GM10266 (cell line): ENCODE measurements around the gene TPSD1.

ENCODE experiments used
- DNase-seq: peaks from one replicate; pipeline ENCODE4 v3.0.0; 2012; ENCODE audit errors: extremely low spot score
- TF ChIP-seq, protein P1 (sequence below): IDR thresholded peaks from 2 replicates; pipeline ENCODE4 v1.5.1; 2012; ENCODE audit warnings: mild to moderate bottlenecking, low read depth; ENCODE audit not compliant: control insufficient read depth, insufficient read depth; ENCODE audit errors: missing control alignments

The TPSD1 gene

DNA sequence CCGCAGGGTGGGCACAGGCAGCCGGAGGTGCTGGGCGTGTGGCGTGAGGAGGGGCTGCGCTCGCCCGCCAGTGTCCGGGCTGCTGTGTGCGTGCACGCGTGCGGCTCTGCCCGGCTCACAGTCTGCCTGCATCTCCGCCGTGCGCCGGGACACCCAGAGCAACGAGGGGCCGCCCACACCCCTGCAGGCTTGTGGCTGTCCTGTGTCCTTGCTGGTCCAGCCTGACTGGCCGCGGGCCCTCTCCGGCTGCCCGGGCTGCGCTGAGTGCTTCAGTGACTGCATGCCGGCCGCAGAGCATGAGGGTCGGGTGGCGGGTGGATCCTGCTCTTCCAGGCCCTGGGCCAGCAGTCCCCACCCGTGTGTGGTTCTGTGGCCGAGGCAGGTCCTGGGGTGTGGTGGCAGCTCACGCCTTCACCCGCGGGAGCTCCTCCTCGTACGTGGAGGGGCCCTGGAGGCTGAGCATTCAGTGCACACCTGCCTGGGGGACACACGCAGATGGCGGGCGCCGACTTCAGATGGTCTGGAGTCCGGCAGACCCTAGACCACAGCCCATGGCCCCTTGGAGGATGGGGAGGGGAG lies 43.2 kb upstream of the TPSD1 start:
- TF ChIP-seq, protein P1, sequence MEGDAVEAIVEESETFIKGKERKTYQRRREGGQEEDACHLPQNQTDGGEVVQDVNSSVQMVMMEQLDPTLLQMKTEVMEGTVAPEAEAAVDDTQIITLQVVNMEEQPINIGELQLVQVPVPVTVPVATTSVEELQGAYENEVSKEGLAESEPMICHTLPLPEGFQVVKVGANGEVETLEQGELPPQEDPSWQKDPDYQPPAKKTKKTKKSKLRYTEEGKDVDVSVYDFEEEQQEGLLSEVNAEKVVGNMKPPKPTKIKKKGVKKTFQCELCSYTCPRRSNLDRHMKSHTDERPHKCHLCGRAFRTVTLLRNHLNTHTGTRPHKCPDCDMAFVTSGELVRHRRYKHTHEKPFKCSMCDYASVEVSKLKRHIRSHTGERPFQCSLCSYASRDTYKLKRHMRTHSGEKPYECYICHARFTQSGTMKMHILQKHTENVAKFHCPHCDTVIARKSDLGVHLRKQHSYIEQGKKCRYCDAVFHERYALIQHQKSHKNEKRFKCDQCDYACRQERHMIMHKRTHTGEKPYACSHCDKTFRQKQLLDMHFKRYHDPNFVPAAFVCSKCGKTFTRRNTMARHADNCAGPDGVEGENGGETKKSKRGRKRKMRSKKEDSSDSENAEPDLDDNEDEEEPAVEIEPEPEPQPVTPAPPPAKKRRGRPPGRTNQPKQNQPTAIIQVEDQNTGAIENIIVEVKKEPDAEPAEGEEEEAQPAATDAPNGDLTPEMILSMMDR: no peak
- DNase-seq: no peak

DNA sequence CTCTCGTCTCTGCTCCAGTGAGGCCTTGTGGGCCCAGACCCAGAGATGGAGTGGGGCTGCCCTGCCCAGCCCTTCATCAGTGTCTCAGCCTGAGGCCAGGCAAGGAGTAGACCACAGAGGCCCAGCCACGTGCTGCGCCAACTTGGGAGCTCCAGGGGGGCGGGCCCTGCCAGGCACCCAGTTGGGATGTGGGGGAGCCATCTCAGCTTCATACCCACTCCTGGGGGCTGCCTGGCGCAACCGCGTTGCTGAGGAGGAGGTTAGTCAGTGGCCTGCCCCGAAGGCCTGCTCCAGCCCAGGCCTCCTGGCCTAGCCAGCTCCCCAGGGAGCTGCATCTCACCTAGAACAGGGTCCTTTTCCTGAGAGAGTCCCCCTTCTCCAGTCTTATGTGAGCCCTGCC lies 42.6 kb upstream of the TPSD1 start:
- no peak for DNase-seq
- TF ChIP-seq, protein P1: no peak

DNA sequence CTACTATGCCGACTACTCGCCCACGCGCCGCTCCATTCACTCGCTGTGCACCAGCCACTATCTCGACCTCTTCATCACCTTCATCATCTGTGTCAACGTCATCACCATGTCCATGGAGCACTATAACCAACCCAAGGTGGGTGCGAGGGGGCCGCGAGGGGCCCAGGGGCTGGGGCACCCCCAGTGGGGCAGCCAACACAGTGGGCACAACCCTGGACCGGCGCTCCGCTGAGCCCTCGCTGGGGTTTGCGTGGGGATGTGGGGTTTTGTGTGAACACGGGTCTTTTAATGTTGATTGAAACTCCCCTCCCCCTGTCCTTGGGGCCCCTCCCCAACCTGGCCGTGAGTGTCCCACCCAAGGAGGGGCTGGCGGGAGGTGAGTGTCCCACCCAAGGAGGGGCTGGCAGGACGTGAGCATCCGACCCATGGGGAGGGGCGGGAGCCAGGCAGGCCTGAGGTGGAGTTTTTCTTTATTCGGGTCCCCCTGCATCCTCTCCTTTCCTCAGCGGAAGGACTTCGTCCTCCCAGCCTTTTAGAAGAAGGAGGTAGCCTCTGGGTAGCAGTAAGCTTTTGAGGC lies 42.0 kb upstream of the TPSD1 start:
- no peak for DNase-seq
- TF ChIP-seq, protein P1: no peak

DNA sequence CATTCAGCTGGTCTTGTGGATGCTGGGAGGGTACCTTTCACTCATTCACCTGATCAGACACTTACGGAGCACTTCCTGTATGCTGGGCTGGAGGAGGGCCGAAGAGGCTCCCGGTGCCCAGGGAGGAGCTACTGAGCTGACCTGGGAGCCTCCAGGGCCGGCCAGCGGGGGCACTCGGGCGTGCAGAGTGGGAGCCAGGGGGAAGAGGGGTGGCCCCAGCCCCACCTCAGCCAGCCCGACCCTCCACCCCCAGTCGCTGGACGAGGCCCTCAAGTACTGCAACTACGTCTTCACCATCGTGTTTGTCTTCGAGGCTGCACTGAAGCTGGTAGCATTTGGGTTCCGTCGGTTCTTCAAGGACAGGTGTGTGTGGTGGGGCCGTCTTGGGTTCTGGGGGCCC lies 41.1 kb upstream of the TPSD1 start:
- no peak for DNase-seq

DNA sequence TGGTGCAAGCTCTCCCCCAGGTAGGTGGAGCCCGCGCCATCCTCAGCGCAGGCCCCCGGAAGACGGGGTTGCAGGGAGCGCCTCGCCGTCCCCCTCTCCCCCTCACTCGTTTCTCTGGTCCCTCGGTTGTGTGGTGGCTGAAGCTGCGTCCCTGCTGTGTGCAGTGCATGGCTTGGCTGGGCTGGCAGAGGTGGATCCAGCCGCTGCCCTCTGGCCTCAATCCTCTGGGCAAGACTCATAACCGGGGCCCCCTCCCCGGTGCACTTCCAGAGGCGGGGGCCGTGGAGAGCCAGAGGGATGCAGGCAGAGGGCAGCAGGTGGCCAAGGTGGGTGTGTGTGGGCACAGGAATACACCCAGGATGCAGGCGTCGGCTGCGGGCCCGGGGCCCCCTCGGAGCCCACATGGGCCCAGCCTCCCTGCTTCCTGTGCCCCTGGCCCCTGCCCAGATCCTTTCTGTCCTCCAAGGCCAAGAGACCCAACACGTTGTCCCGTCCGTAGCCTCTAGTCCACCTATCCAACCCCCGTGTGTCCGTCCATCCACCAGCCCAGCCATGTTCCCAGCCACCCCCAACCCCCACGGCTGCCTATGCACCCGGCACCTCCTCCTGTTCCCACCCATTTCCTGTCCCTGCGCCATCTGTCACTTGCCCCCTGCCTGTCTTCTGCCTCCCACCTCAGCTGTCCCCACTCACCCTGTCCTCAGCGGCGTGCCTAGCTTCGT lies 40.1 kb upstream of the TPSD1 start:
- DNase-seq: no peak
- TF ChIP-seq, protein P1: no peak

More for the DNA sequence above, 41.1 kb upstream of the TPSD1 start:
- TF ChIP-seq, protein P1: no peak

DNA sequence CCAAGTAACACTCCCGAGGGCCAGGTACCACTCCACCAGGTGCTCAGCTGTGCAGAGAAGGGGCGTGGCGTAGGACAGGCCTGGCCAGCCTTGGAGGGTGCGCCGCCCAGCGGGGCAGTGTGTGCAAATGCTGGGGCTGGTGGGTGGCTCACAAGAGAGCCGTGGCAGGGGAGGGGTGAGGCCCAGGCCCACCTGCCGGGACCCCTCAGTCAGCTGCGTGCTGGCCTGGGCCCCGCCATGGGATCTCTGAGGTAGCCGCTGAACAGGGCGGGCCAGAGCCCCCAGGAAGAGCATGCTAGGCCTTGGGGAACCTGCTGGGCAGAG lies 39.6 kb upstream of the TPSD1 start:
- no peak for DNase-seq
- TF ChIP-seq, protein P1: no peak
